Liver (tissue), 9 donors: ENCODE results near the gene RIC8B. TPM values are rescaled to one million over a fixed set of nuclear protein-coding genes. Genes with fewer than 3 reads are reported as not detected.

Experiments
- DNase-seq: peaks from one replicate; pipeline ENCODE4 v3.0.0-alpha.2; 2017; ENCODE audit warnings: low spot score
- H3K27ac ChIP-seq, 2 donors: one replicate each; pipeline ENCODE4 v1.7.0; 2013; ENCODE audit warnings: inconsistent platforms in 2 of 2, low read length in 2 of 2, control low read depth in 1 of 2, low read depth in 1 of 2, mild to moderate bottlenecking in 1 of 2
- H3K27me3 ChIP-seq, 4 donors: one replicate each; pipeline versions ENCODE4 v1.6.1 to v1.7.0; 2013; ENCODE audit warnings: low read length in 3 of 4, inconsistent platforms in 1 of 4, mild to moderate bottlenecking in 1 of 4, moderate library complexity in 1 of 4; ENCODE audit not compliant: control insufficient read depth in 4 of 4, insufficient read depth in 4 of 4
- H3K36me3 ChIP-seq, 4 donors: one replicate each; pipeline versions ENCODE4 v1.6.1 to v1.7.0; 2013; ENCODE audit warnings: low read length in 3 of 4, mild to moderate bottlenecking in 3 of 4, low read depth in 1 of 4, moderate library complexity in 1 of 4; ENCODE audit not compliant: control insufficient read depth in 4 of 4, insufficient read depth in 3 of 4
- H3K4me1 ChIP-seq, 4 donors: one replicate each; pipeline versions ENCODE4 v1.6.1 to v1.7.0; 2013; ENCODE audit warnings: low read length in 3 of 4, mild to moderate bottlenecking in 3 of 4, moderate library complexity in 1 of 4; ENCODE audit not compliant: control insufficient read depth in 4 of 4, insufficient read depth in 4 of 4
- H3K4me3 ChIP-seq, 3 donors: one replicate each; pipeline versions ENCODE4 v1.6.1 to v1.7.0; 2013; ENCODE audit warnings: low read length in 3 of 3, control low read depth in 1 of 3, low read depth in 1 of 3, mild to moderate bottlenecking in 1 of 3
- H3K9ac ChIP-seq, 2 donors: one replicate each; pipeline ENCODE4 v1.7.0; 2013; ENCODE audit warnings: low read length in 2 of 2, mild to moderate bottlenecking in 2 of 2, moderate library complexity in 2 of 2, control low read depth in 1 of 2, low read depth in 1 of 2
- H3K9me3 ChIP-seq, 4 donors: one replicate each; pipeline versions ENCODE4 v1.6.1 to v1.7.0; 2013; ENCODE audit warnings: low read length in 3 of 4; ENCODE audit not compliant: control insufficient read depth in 4 of 4
- FOXA1 ChIP-seq: IDR thresholded peaks from 2 replicates; pipeline ENCODE4 v1.6.1; 2016; ENCODE audit warnings: antibody characterized with exemption
- FOXA2 ChIP-seq: IDR thresholded peaks from 2 replicates; pipeline ENCODE4 v1.6.1; 2016; ENCODE audit warnings: antibody characterized with exemption
- HNF4A ChIP-seq, 2 donors: conservative IDR thresholded peaks; 2 replicates each; pipeline ENCODE4 v1.6.1; 2016; ENCODE audit warnings: antibody characterized with exemption in 2 of 2, mild to moderate bottlenecking in 2 of 2
- HNF4G ChIP-seq: IDR thresholded peaks from 2 replicates; pipeline ENCODE4 v1.6.1; 2016; ENCODE audit warnings: antibody characterized with exemption
- JUND ChIP-seq, 2 donors: IDR thresholded peaks; 2 replicates each; pipeline ENCODE4 v1.6.1; 2016; ENCODE audit warnings: antibody characterized with exemption in 2 of 2
- NR2F2 ChIP-seq: IDR thresholded peaks from 2 replicates; pipeline ENCODE4 v1.6.1; 2016; ENCODE audit warnings: antibody characterized with exemption
- RAD21 ChIP-seq, 2 donors: IDR thresholded peaks; 2 replicates each; pipeline ENCODE4 v1.6.1; 2016; ENCODE audit warnings: antibody characterized with exemption in 2 of 2, mild to moderate bottlenecking in 2 of 2
- RXRA ChIP-seq, 2 donors: IDR thresholded peaks; 2 replicates each; pipeline ENCODE4 v1.6.1; 2017 to 2018; ENCODE audit warnings: antibody characterized with exemption in 2 of 2, mild to moderate bottlenecking in 1 of 2
- SP1 ChIP-seq: IDR thresholded peaks from 2 replicates; pipeline ENCODE4 v1.6.1; 2018; ENCODE audit warnings: antibody characterized with exemption, mild to moderate bottlenecking
- TAF1 ChIP-seq: conservative IDR thresholded peaks from 2 replicates; pipeline ENCODE4 v1.6.1; 2016; ENCODE audit warnings: antibody characterized with exemption, mild to moderate bottlenecking
- YY1 ChIP-seq: IDR thresholded peaks from 2 replicates; pipeline ENCODE4 v1.6.1; 2016; ENCODE audit warnings: antibody characterized with exemption, mild to moderate bottlenecking
- WGBS: extraction: QIAGEN DNeasy Blood & Tissue Kit; methylation state at CpG from one replicate; pipeline ENCODE4 v1.1.7; 2013; 5-methylcytosine and 5-hydroxymethylcytosine counted together
- polyA plus RNA-seq, 2 donors: library from polyadenylated mRNA; stranded (reverse) in 1 of 2; unstranded in 1 of 2; fragments of 200-250 nt in 1 of 2; fragments of >200 nt in 1 of 2; fragmentation: Nextera tagmentation in 1 of 2; extraction: Ambion mirVana in 1 of 2; gene quantifications; one replicate each; pipeline versions ENCODE4 v1.2.1 to v1.2.3, GENCODE V29; 2013 to 2015
- total RNA-seq, 2 donors: library from RNA; depleted of rRNA; stranded (reverse); fragments of >200 nt; gene quantifications; one replicate each; pipeline ENCODE4 v1.2.3, GENCODE V29; 2014
- TF ChIP-seq, protein P1 (sequence below): IDR thresholded peaks from 2 replicates; pipeline ENCODE4 v1.6.1; 2016; ENCODE audit warnings: antibody characterized with exemption
- TF ChIP-seq, protein P2 (sequence below): fragments of 150-350 bp; IDR thresholded peaks from 2 replicates; pipeline ENCODE4 v1.5.1; 2017; ENCODE audit warnings: improper control_type of control experiment, low read depth, low read length; ENCODE audit not compliant: missing input control
- TF ChIP-seq, protein P3 (sequence below): IDR thresholded peaks from 2 replicates; pipeline ENCODE4 v1.6.1; 2016; ENCODE audit warnings: antibody characterized with exemption
- TF ChIP-seq, protein P4 (sequence below): IDR thresholded peaks from 2 replicates; pipeline ENCODE4 v1.6.1; 2016; ENCODE audit warnings: antibody characterized with exemption, mild to moderate bottlenecking
- donor health status: healthy.
- donor health status: healthy.
- donor health status: healthy.
- donor health status: healthy.
- donor health status: healthy.

RIC8B gene
- total and polyA plus RNA-seq, 4 donors: 2.7 to 15.1 (median 4.2) TPM

DNA sequence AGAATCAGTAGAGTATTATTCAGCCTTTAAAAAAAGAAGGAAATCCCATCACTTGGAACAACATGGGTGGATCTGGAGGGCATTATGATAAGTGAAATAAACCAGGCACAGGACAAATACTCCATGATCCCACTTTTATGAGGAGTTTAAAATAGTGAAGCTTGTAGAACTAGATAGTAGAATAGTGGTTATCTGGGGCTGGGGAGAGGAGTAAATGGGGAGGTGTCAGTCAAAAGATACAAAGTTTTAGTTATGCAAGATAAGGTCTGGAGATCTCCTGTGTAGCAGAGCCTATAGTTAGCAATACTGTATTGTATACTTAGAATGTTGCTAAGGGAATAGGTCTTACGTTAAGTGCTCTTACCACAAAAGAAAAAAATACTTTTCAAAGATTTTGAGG, 64.9 kb downstream of the RIC8B start:
- no peaks in the 10 kb centered on the region for H3K27me3 ChIP-seq
- no peak for DNase-seq
- H3K9ac ChIP-seq: no peak overlapping the region
- H3K4me1 ChIP-seq: peaks cover 5 to 16% (median 13%) of the 10 kb centered on the region in 4 donors
- peaks cover 0 to 8% (median 5%) of the 10 kb centered on the region in 4 donors for H3K36me3 ChIP-seq
- WGBS: 95% methylated on average over 1 of the region's 1 CpG
- H3K9me3 ChIP-seq: no peaks in the 10 kb centered on the region
- no peak overlapping the region for H3K27ac ChIP-seq
- H3K4me3 ChIP-seq: no peak overlapping the region
- TF ChIP-seq, protein P1, sequence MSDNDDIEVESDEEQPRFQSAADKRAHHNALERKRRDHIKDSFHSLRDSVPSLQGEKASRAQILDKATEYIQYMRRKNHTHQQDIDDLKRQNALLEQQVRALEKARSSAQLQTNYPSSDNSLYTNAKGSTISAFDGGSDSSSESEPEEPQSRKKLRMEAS: no peak
- no peak for TF ChIP-seq TAF1

DNA sequence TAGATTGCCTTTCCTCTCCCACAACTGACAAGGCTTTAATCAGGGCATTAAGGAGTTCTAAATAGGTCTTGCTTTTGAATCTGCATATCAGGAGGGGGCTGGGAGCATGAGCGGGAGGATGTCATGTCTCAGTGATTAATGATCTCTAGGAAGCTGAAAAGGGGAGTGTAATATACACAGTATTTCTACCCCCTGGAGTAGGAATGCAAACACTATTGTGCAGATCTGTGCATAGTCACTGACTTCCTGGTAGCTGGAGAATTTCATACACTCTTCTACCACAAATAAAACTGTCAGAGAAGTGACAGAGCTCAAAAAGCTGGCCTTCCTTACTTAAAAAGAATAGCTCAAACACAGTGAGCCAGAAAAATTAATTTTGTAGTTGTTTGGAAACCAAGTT, 65.8 kb downstream of the RIC8B start:
- Histone ChIP-seq H3K36me3 (peaks cover 0 to 13% (median 8%) of the 10 kb centered on the region in 4 donors), H3K9ac (no peak overlapping the region), H3K4me1 (peaks cover 5 to 16% (median 13%) of the 10 kb centered on the region in 4 donors), H3K27me3 (no peaks in the 10 kb centered on the region), H3K9me3 (no peaks in the 10 kb centered on the region), H3K27ac (no peak overlapping the region), H3K4me3 (no peak overlapping the region)
- TF ChIP-seq TAF1: no peak
- TF ChIP-seq JUND (IDR thresholded peaks at IDR 0.05): no peak
- TF ChIP-seq, protein P1: no peak
- TF ChIP-seq HNF4G: no peak
- TF ChIP-seq FOXA2: no peak
- WGBS: 67% methylated on average over 1 of the region's 1 CpG
- no peak for DNase-seq

DNA sequence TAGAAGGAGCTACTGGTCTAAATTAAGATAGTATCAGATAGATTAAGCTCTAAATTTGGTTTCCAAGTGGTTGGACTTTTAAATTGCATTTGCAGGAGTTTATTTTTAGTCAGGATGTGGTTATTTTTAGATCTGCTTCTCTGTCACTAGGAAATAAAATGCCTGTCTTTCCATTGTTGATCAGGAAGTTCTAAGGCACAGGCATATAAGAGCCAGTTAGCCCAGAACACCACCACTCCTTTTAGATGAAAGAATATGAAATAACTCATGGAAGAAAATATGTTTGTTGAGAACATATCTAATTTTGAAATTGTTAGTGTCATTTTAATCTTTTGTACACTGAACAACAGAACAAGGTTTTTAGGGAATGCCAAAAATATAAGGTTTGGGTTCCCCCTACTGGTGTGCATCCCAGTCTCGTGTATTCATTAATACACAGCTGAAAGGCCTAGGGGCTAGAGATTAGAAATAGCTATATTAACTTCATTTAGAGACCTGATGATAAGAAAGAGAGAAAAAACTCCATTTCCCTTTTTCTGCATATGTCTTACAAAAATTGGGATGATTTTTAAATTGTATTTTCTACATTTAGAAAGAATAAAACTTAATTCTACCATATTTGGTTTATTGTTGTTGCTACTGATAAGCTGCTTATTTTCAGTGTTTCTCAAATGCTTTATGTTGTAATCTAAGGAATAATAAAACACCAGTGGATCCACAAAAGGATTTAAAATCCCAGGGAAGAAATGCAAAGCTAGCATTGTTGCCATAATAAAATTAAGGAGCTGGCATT, 67.2 kb downstream of the RIC8B start:
- no peak overlapping the region for H3K4me3 ChIP-seq
- no peaks in the 10 kb centered on the region for H3K9me3 ChIP-seq
- WGBS: 21% methylated on average over 1 of the region's 1 CpG
- no peak for DNase-seq
- H3K27ac ChIP-seq: no peak overlapping the region
- peaks cover 5 to 16% (median 13%) of the 10 kb centered on the region in 4 donors for H3K4me1 ChIP-seq
- H3K9ac ChIP-seq: peak overlapping the region in 1 of 2 donors; percentile 53
- peak; percentile 87 to 89 for TF ChIP-seq RAD21 (IDR thresholded peaks at IDR 0.05)
- TF ChIP-seq RXRA (IDR thresholded peaks at IDR 0.05): no peak
- TF ChIP-seq, protein P2, sequence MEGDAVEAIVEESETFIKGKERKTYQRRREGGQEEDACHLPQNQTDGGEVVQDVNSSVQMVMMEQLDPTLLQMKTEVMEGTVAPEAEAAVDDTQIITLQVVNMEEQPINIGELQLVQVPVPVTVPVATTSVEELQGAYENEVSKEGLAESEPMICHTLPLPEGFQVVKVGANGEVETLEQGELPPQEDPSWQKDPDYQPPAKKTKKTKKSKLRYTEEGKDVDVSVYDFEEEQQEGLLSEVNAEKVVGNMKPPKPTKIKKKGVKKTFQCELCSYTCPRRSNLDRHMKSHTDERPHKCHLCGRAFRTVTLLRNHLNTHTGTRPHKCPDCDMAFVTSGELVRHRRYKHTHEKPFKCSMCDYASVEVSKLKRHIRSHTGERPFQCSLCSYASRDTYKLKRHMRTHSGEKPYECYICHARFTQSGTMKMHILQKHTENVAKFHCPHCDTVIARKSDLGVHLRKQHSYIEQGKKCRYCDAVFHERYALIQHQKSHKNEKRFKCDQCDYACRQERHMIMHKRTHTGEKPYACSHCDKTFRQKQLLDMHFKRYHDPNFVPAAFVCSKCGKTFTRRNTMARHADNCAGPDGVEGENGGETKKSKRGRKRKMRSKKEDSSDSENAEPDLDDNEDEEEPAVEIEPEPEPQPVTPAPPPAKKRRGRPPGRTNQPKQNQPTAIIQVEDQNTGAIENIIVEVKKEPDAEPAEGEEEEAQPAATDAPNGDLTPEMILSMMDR: peak; percentile 68
- no peak for TF ChIP-seq TAF1
- H3K27me3 ChIP-seq: no peaks in the 10 kb centered on the region
- H3K36me3 ChIP-seq: peaks cover 0 to 19% (median 10%) of the 10 kb centered on the region in 4 donors

DNA sequence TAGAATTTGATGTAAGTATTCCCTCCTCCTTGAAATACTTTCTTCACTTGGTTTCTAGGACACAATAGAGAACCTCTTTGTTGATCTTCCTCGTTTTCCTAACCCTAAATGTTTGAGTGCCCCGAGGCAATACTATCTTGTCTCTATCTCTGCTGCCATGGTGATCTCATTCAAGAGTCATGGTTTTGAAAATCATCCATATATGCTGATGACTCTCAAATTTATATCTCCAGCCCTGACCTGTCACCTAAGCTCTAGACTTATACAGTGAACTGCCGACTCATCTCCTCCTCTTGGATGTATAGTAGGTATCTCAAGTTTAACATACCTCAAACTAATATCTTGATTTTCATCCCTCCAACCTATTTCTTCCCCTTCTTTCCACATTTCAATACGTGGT, 71.4 kb downstream of the RIC8B start:
- WGBS: 96% methylated on average over 4 of the region's 4 CpGs
- TF ChIP-seq NR2F2: no peak
- no peak for TF ChIP-seq SP1
- no peak for TF ChIP-seq FOXA2
- no peak for TF ChIP-seq TAF1
- TF ChIP-seq, protein P3, sequence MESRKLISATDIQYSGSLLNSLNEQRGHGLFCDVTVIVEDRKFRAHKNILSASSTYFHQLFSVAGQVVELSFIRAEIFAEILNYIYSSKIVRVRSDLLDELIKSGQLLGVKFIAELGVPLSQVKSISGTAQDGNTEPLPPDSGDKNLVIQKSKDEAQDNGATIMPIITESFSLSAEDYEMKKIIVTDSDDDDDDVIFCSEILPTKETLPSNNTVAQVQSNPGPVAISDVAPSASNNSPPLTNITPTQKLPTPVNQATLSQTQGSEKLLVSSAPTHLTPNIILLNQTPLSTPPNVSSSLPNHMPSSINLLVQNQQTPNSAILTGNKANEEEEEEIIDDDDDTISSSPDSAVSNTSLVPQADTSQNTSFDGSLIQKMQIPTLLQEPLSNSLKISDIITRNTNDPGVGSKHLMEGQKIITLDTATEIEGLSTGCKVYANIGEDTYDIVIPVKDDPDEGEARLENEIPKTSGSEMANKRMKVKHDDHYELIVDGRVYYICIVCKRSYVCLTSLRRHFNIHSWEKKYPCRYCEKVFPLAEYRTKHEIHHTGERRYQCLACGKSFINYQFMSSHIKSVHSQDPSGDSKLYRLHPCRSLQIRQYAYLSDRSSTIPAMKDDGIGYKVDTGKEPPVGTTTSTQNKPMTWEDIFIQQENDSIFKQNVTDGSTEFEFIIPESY: no peak
- TF ChIP-seq RAD21 (IDR thresholded peaks at IDR 0.05): no peak
- no peak for TF ChIP-seq YY1
- TF ChIP-seq HNF4A (conservative IDR thresholded peaks at IDR 0.05): no peak
- no peak for TF ChIP-seq FOXA1
- TF ChIP-seq, protein P4, sequence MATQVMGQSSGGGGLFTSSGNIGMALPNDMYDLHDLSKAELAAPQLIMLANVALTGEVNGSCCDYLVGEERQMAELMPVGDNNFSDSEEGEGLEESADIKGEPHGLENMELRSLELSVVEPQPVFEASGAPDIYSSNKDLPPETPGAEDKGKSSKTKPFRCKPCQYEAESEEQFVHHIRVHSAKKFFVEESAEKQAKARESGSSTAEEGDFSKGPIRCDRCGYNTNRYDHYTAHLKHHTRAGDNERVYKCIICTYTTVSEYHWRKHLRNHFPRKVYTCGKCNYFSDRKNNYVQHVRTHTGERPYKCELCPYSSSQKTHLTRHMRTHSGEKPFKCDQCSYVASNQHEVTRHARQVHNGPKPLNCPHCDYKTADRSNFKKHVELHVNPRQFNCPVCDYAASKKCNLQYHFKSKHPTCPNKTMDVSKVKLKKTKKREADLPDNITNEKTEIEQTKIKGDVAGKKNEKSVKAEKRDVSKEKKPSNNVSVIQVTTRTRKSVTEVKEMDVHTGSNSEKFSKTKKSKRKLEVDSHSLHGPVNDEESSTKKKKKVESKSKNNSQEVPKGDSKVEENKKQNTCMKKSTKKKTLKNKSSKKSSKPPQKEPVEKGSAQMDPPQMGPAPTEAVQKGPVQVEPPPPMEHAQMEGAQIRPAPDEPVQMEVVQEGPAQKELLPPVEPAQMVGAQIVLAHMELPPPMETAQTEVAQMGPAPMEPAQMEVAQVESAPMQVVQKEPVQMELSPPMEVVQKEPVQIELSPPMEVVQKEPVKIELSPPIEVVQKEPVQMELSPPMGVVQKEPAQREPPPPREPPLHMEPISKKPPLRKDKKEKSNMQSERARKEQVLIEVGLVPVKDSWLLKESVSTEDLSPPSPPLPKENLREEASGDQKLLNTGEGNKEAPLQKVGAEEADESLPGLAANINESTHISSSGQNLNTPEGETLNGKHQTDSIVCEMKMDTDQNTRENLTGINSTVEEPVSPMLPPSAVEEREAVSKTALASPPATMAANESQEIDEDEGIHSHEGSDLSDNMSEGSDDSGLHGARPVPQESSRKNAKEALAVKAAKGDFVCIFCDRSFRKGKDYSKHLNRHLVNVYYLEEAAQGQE: no peak

More for the DNA sequence above, 71.4 kb downstream of the RIC8B start:
- Histone ChIP-seq H3K9ac (no peak overlapping the region), H3K4me3 (no peak overlapping the region), H3K27ac (no peak overlapping the region), H3K27me3 (no peaks in the 10 kb centered on the region), H3K36me3 (peaks cover 1 to 20% (median 11%) of the 10 kb centered on the region in 4 donors), H3K9me3 (no peaks in the 10 kb centered on the region), H3K4me1 (peaks cover 0 to 10% (median 5%) of the 10 kb centered on the region in 4 donors)
- no peak for DNase-seq
